Heart left ventricle (tissue), 16 donors: ENCODE data around the gene PRRX2. TPM values are rescaled to one million over a fixed set of nuclear protein-coding genes. Genes with fewer than 3 reads are reported as not detected.

Experiments
- ATAC-seq, 4 donors: fragments of 200-7000 bp; cut with Tn5 transposase; one replicate each; pipeline ENCODE4 v1.9.1; 2020 to 2022; ENCODE audit warnings: moderate library complexity in 4 of 4, mild to moderate bottlenecking in 3 of 4, moderate number of reproducible peaks in 1 of 4
- DNase-seq, 5 donors: peaks; one replicate each; pipeline ENCODE4 v3.0.0-alpha.2; 2020
- H3K27ac ChIP-seq, 12 donors: fragments of 200-600 bp; sonication (generic) in 4 of 12; one replicate each; pipeline versions ENCODE4 v1.5.0 to v1.8.0; 2016 to 2022; ENCODE audit warnings: mild to moderate bottlenecking in 2 of 12
- H3K27me3 ChIP-seq, 9 donors: fragments of 200-600 bp; sonication (generic) in 2 of 9; one replicate each; pipeline versions ENCODE4 v1.5.1 to v1.8.0; 2016 to 2022; ENCODE audit warnings: mild to moderate bottlenecking in 3 of 9
- H3K36me3 ChIP-seq, 9 donors: fragments of 200-600 bp; sonication (generic) in 2 of 9; one replicate each; pipeline versions ENCODE4 v1.5.0 to v1.8.0; 2018 to 2022; ENCODE audit warnings: mild to moderate bottlenecking in 2 of 9
- H3K4me1 ChIP-seq, 12 donors: fragments of 200-600 bp; sonication (generic) in 4 of 12; one replicate each; pipeline versions ENCODE4 v1.5.0 to v1.8.0; 2016 to 2022; ENCODE audit warnings: mild to moderate bottlenecking in 3 of 12
- H3K4me3 ChIP-seq, 12 donors: fragments of 200-600 bp; sonication (generic) in 4 of 12; one replicate each; pipeline versions ENCODE4 v1.5.0 to v1.8.0; 2017 to 2022; ENCODE audit warnings: mild to moderate bottlenecking in 9 of 12, moderate library complexity in 4 of 12
- H3K9me3 ChIP-seq, 12 donors: fragments of 200-600 bp; sonication (generic) in 4 of 12; one replicate each; pipeline versions ENCODE4 v1.5.0 to v1.8.0; 2016 to 2022; ENCODE audit warnings: mild to moderate bottlenecking in 1 of 12
- POLR2A ChIP-seq, 2 donors: fragments of 450-650 bp; IDR thresholded peaks; one replicate each; pipeline ENCODE4 v1.6.1; 2017; ENCODE audit warnings: antibody characterized with exemption in 2 of 2, mild to moderate bottlenecking in 2 of 2, moderate library complexity in 2 of 2
- whole genome bisulfite sequencing, 4 donors: extraction: QIAGEN DNeasy Blood & Tissue Kit in 2 of 4; methylation state at CpG; one replicate each; pipeline versions ENCODE4 v1.1.5 to v1.1.7; 2013 to 2018; 5-methylcytosine and 5-hydroxymethylcytosine counted together
- intact Hi-C, 10 donors: fragments of 100-400 bp; cut with DNase I; formaldehyde crosslinking; loops; one replicate each; pipeline versions ENCODE4 v1.11.1 to v1.14.2; 2022
- polyA plus RNA-seq, 2 donors: library from polyadenylated mRNA; stranded (reverse); fragments of 200-250 nt; gene quantifications; one replicate each; pipeline ENCODE4 v1.2.3, GENCODE V29; 2013
- total RNA-seq, 9 donors: library from RNA; depleted of rRNA in 2 of 9; stranded (reverse); fragments of >200 nt in 2 of 9; fragmentation: NEBNext Ultra II Directional in 3 of 9; extraction: Animal tissue kit (Norgen Biotek cat#: 25700) in 3 of 9; gene quantifications; one replicate each; pipeline versions ENCODE4 v1.1.0 to v1.2.4, GENCODE V29; 2016 to 2023
- TF ChIP-seq, protein P1 (sequence below), 12 donors: fragments of 200-600 bp; sonication (generic) in 4 of 12; IDR thresholded peaks; one replicate each; pipeline versions ENCODE4 v1.5.0 to v1.8.0; 2018 to 2022; ENCODE audit warnings: antibody characterized with exemption in 12 of 12, mild to moderate bottlenecking in 5 of 12
- donor health status: ischemic (EF 13 %, LVEDD 7.1; RV severe dilation, severe dysfunction).
- donor health status: healthy with polysubstance abuse.
- donor health status: DM: no; HTN: yes; CAD: no.
- donor health status: DM: no; HTN: no; CAD: no.
- donor health status: ischemic (EF 25% LVEDD 6.9; RV normal size, moderate dysfunction).
- donor health status: ischemic (EF 25% LVEDD 5.7; RV mildly dilated, moderate dysfunction).
- donor health status: healthy.
- donor health status: DM: yes; HTN: yes; CAD: no.
- donor health status: ischemic (EF 35%, LVEDD 5.7; RV mildly dilated, moderate dysfunction).
- donor health status: nonischemic (EF 11% LVEDD 7.7; RV severe dilation, severe dysfunction).
- donor health status: DM: yes; HTN: yes; CAD: no.
- donor health status: PGD.
- donor health status: ischemic (EF 29% LVEDD 5.4; RV normal size, mild dysfunction).
- donor health status: nonischemic (EF 23%, LVEDD 6.1; RV moderate dilation, normal function).

Gene PRRX2
- total and polyA plus RNA-seq, 11 donors: 0.22 to 1.5 (median 0.75) TPM; not detected in 1

DNA sequence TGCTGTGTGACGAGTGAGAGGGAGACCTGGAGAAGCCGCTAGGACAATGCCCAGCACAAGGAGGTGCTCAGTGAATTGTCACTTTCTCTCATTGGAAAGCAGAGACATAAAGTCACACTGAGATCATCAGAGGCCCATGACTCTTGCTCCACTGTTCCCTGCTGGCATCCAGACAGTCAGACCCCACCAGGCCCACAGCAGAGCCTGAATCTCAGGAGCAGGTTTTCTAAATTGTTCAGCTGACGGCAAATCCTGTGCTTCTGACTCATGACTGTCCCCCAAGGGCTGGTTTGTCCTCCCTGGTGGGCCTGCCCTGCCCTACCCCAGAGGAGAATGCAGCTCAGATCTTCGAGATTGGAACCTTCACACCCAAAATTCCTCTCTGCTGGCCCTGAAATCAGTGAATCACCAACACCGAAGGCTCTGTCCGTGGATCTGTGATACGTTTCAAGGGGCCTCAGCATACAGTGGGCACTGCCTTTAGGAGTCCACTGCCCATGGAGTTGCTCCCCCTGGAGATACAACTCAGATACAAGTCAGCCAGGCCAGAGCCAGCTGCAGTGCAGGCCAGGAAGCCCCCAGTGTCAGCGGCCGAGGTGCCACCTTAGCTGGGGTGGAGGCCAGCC, 84.7 kb downstream of the PRRX2 start:
- Histone ChIP-seq H3K4me1 (peaks cover 0 to 21% (median 15%) of the 10 kb centered on the region in 12 donors), H3K27ac (no peak overlapping the region), H3K9me3 (no peaks in the 10 kb centered on the region), H3K27me3 (peaks cover 0 to 17% (median 0%) of the 10 kb centered on the region in 9 donors), H3K36me3 (no peaks in the 10 kb centered on the region), H3K4me3 (no peak overlapping the region)
- intact Hi-C loops: no loop called here
- TF ChIP-seq POLR2A (IDR thresholded peaks at IDR 0.05): no peak
- TF ChIP-seq, protein P1, sequence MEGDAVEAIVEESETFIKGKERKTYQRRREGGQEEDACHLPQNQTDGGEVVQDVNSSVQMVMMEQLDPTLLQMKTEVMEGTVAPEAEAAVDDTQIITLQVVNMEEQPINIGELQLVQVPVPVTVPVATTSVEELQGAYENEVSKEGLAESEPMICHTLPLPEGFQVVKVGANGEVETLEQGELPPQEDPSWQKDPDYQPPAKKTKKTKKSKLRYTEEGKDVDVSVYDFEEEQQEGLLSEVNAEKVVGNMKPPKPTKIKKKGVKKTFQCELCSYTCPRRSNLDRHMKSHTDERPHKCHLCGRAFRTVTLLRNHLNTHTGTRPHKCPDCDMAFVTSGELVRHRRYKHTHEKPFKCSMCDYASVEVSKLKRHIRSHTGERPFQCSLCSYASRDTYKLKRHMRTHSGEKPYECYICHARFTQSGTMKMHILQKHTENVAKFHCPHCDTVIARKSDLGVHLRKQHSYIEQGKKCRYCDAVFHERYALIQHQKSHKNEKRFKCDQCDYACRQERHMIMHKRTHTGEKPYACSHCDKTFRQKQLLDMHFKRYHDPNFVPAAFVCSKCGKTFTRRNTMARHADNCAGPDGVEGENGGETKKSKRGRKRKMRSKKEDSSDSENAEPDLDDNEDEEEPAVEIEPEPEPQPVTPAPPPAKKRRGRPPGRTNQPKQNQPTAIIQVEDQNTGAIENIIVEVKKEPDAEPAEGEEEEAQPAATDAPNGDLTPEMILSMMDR (IDR thresholded peaks at IDR 0.05): no peak
- ATAC-seq: no peak
- no peak for DNase-seq
- WGBS, 4 donors: 89 to 93% (median 92%) methylated on average over 9 of the region's 9 CpGs

DNA sequence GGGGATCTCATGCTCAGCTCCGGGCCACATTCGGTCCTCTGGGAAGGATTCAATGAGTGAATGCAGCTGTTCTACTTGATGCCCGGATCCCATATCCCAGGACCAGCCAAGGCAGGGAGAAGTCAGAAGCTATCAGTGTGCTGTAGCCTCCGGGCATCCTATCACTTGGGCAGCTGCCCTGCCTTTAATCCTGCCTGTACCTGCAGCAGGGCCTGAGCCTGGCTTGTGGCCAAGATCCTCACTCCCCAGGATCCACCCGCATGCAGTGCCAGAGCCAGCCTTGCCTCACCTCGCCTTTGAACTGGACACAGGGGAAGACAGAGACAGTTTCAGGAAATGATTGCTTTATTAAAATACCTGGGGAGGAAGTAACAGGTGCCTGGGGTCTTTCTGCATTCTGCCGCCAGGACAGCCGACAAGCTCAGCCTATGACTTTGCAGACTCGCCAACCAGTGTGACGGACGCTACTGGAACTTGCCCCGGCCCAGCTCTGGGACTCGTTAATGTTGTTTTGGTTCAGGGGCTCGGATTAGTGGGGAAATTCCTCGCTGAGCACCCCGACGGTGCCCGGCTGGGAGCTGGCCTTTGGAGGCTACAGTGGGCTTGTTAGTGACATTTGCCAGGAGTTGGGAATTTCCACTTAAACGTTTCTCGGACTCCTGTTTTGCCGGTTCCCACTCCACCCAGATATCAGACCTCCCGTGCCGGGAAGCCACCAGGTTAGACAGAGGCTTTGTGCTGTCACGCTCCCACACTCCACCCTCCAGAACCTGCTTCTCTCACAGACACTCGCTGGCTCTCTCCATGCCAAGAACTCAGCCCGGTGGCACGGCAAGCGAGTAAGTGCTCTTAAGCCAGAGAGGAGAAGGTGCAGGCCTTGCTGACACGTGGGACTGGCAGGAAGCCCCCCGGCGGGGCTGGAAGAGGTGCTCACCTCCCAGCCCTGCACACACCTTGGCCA, 86.7 kb downstream of the PRRX2 start:
- H3K27ac ChIP-seq: no peak overlapping the region
- H3K27me3 ChIP-seq: peaks cover 0 to 17% (median 0%) of the 10 kb centered on the region in 9 donors
- no peak for TF ChIP-seq POLR2A (IDR thresholded peaks at IDR 0.05)
- TF ChIP-seq, protein P1 (IDR thresholded peaks at IDR 0.05): no peak
- ATAC-seq (peak; percentile 19 to 33 (median 24)), DNase-seq (no peak)
- no peaks in the 10 kb centered on the region for H3K36me3 ChIP-seq
- 24 to 38% (median 32%) methylated on average over 30 to 31 of the region's 31 CpGs for WGBS, 4 donors
- intact Hi-C loops: no loop called here
- H3K4me1 ChIP-seq: peaks cover 0 to 22% (median 15%) of the 10 kb centered on the region in 12 donors
- peak overlapping the region in 10 of 12 donors; percentile 29 to 57 (median 43) for H3K4me3 ChIP-seq
- H3K9me3 ChIP-seq: no peaks in the 10 kb centered on the region

DNA sequence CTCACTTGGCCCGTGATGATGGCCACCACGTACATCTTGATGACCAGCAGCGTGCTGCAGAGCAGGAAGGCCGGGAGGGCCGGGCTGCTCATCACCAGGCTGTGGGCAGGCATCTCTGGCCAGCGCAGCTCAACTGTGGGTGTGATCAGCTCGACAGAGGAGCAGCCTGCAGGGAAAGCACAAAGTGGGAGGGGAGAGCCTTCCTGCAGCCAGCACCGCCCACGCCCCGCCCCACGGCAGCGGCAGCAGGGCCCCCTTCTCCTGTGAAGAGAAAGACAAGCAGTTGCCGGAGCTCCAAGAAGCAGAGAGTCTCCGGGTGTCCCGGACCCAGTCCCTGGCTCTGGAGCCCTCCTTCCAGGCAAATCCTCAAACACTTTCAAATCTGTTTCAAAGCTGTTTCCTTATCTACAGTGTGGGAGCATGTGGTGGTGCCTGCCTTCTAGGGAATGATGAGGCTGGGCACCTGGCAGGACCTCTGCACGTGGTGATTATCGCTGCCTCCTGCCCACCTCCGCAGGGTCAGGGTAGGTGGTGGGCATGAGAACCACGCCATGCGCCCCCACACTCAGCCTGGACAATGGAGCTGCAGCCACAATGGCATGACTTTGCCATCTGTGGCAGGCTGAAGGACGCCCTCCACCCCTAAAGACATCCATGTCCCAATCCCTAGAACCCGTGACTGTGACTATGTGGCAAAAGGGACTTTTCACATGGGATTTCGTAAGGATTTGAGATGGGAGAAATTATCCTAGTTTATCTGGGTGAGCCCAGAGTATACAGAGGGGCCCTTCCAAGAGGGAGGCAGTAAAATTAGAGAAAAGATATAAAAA, 87.7 kb downstream of the PRRX2 start, which contains the start of gene PTGES:
TSS of gene PTGES (minus strand) at position 143 of the 830 bp plus-strand sequence. CDS start at position 113, 30 bp downstream.
- DNase-seq (peak; percentile 54 to 79 (median 66)), ATAC-seq (peak; percentile 67 to 92 (median 90))
- H3K27ac ChIP-seq: no peak within 1 kb of the TSS
- intact Hi-C loops: no loop called here
- H3K9me3 ChIP-seq: no peaks in the 10 kb centered on the region
- peaks cover 0 to 31% (median 15%) of the 10 kb centered on the region in 12 donors for H3K4me1 ChIP-seq
- H3K27me3 ChIP-seq: peaks cover 0 to 17% (median 0%) of the 10 kb centered on the region in 9 donors
- no peaks in the 10 kb centered on the region for H3K36me3 ChIP-seq
- 19 to 24% (median 20%) methylated on average over 17 to 23 of the region's 23 CpGs for WGBS, 4 donors
- TF ChIP-seq POLR2A (IDR thresholded peaks at IDR 0.05): no peak
- TF ChIP-seq, protein P1 (IDR thresholded peaks at IDR 0.05): no peak
- peak within 1 kb of the TSS in 10 of 12 donors; percentile 29 to 57 (median 43) for H3K4me3 ChIP-seq
